GM12878 (cell line): ENCODE data around the gene EPHA10. TPM values are rescaled to one million over a fixed set of nuclear protein-coding genes. Genes with fewer than 3 reads are reported as not detected.

Source experiments
- ATAC-seq: fragments of 200-7000 bp; cut with Tn5 transposase; 3 replicates; pipeline ENCODE4 v1.9.1; 2020; ENCODE audit warnings: mild to moderate bottlenecking, moderate library complexity
- BruUV-seq: library from RNA; stranded (reverse); fragments of 400-500 nt; replicated peaks from 2 replicates; lab custom pipeline; 2021; lab: Mats Ljungman, UMichigan
- CTCF ChIA-PET: fragments of 300-600 bp; sonication (Branson Sonifier 250); formaldehyde crosslinking; extraction: SDS; loops from one replicate; lab custom pipeline; 2021; ENCODE audit warnings: inconsistent platforms; lab: Yijun Ruan, JAX
- POLR2A ChIA-PET: fragments of 350-600 bp; formaldehyde crosslinking; extraction: SDS; loops from one replicate; lab custom pipeline; 2021; ENCODE audit warnings: inconsistent platforms; lab: Charles Lee
- RAD21 ChIA-PET: fragments of 300-600 bp; sonication (Branson Sonifier 250); formaldehyde crosslinking; loops from one replicate; lab custom pipeline; 2023; ENCODE audit warnings: antibody characterized with exemption; ENCODE audit not compliant: unreplicated experiment; lab: Charles Lee
- SMC1A ChIA-PET: fragments of 300-600 bp; sonication (Branson Sonifier 250); formaldehyde crosslinking; loops from one replicate; lab custom pipeline; 2023; ENCODE audit not compliant: unreplicated experiment, uncharacterized antibody; lab: Charles Lee
- DNase-seq: peaks from one replicate; pipeline ENCODE4 v3.0.0-alpha.2; 2011; ENCODE audit warnings: low read depth, low spot score
- FAIRE-seq: peaks from 3 replicates; lab custom pipeline; 2011; peaks lifted over from hg19 to GRCh38; lab: Jason Lieb, UNC
- H2AFZ ChIP-seq: 2 replicates; pipeline ENCODE4 v1.6.0; 2011; ENCODE audit warnings: low read depth, low read length, control low read depth; ENCODE audit not compliant: control insufficient read depth
- H3K27ac ChIP-seq: 2 replicates; pipeline ENCODE4 v1.5.1; 2011; ENCODE audit warnings: control low read depth; ENCODE audit not compliant: control insufficient read depth, insufficient read depth
- H3K27me3 ChIP-seq, 2 experiments: replicated peaks in 1 of 2; 2 replicates each; pipeline versions ENCODE4 v1.6.0 to v1.6.1; 2011; ENCODE audit warnings: low read length in 1 of 2; ENCODE audit not compliant: control insufficient read depth in 2 of 2, insufficient read depth in 2 of 2
- H3K36me3 ChIP-seq, 2 experiments: 2 replicates each; pipeline ENCODE4 v1.5.1; 2011; ENCODE audit warnings: low read length in 1 of 2; ENCODE audit not compliant: control insufficient read depth in 2 of 2, insufficient read depth in 2 of 2
- H3K4me1 ChIP-seq: 2 replicates; pipeline ENCODE4 v1.6.1; 2011; ENCODE audit warnings: mild to moderate bottlenecking, low read length, moderate library complexity, mixed read lengths; ENCODE audit not compliant: control insufficient read depth, insufficient read depth
- H3K4me2 ChIP-seq: 2 replicates; pipeline ENCODE4 v1.6.0; 2011; ENCODE audit warnings: control low read depth; ENCODE audit not compliant: control insufficient read depth, insufficient read depth
- H3K4me3 ChIP-seq: fragments of 200-600 bp; sonication (generic); 2 replicates; pipeline ENCODE4 v1.5.1; 2016
- H3K79me2 ChIP-seq: 2 replicates; pipeline ENCODE4 v1.6.0; 2011; ENCODE audit warnings: low read length; ENCODE audit not compliant: control insufficient read depth, insufficient read depth
- H3K9ac ChIP-seq: 2 replicates; pipeline ENCODE4 v1.8.0; 2011; ENCODE audit warnings: low read length, control low read depth, mixed read lengths; ENCODE audit not compliant: control insufficient read depth, insufficient read depth
- H3K9me3 ChIP-seq: replicated peaks from 3 replicates; pipeline ENCODE4 v1.5.1; 2011; ENCODE audit warnings: mild to moderate bottlenecking, low read length; ENCODE audit not compliant: control insufficient read depth, insufficient read depth
- H4K20me1 ChIP-seq: 2 replicates; pipeline ENCODE4 v1.6.0; 2011; ENCODE audit not compliant: control insufficient read depth, insufficient read depth
- BMI1 ChIP-seq: fragments of 450-650 bp; IDR thresholded peaks from 2 replicates; pipeline ENCODE4 v1.6.1; 2016; ENCODE audit warnings: mild to moderate bottlenecking, moderate library complexity, borderline replicate concordance
- EP300 ChIP-seq, 2 experiments: fragments of 150-350 bp in 1 of 2; IDR thresholded peaks; 2 replicates each; pipeline ENCODE4 v1.6.1; 2011 to 2012; ENCODE audit warnings: low read depth in 2 of 2, low read length in 2 of 2, borderline replicate concordance in 1 of 2, improper control_type of control experiment in 1 of 2, inconsistent platforms in 1 of 2; ENCODE audit not compliant: control insufficient read depth in 1 of 2
- IKZF1 ChIP-seq: fragments of 450-650 bp; conservative IDR thresholded peaks from 2 replicates; pipeline ENCODE4 v1.6.1; 2017; ENCODE audit warnings: antibody characterized with exemption, mild to moderate bottlenecking
- KAT2A ChIP-seq: conservative IDR thresholded peaks from 2 replicates; pipeline ENCODE4 v1.6.1; 2011; ENCODE audit warnings: low read depth, low read length; ENCODE audit not compliant: control insufficient read depth
- MEF2A ChIP-seq: IDR thresholded peaks from 2 replicates; pipeline ENCODE4 v1.6.1; 2011; ENCODE audit warnings: low read depth, mild to moderate bottlenecking, low read length, moderate library complexity; ENCODE audit not compliant: insufficient read depth
- POU2F2 ChIP-seq: IDR thresholded peaks from 3 replicates; pipeline ENCODE4 v1.6.1; 2011; ENCODE audit warnings: low read depth, mild to moderate bottlenecking, low read length, borderline replicate concordance
- RAD21 ChIP-seq: IDR thresholded peaks from 2 replicates; pipeline ENCODE4 v1.6.1; 2011; ENCODE audit warnings: mild to moderate bottlenecking, low read depth, low read length, moderate library complexity; ENCODE audit not compliant: insufficient read depth
- RAD51 ChIP-seq: fragments of 450-650 bp; IDR thresholded peaks from 2 replicates; pipeline ENCODE4 v1.6.1; 2016; ENCODE audit warnings: moderate library complexity, mild to moderate bottlenecking, inconsistent platforms
- RB1 ChIP-seq: fragments of 450-650 bp; formaldehyde crosslinking; IDR thresholded peaks from 2 replicates; pipeline ENCODE4 v1.6.1; 2017; ENCODE audit warnings: mild to moderate bottlenecking, borderline replicate concordance
- ZNF274 ChIP-seq: IDR thresholded peaks from one replicate; pipeline ENCODE4 v1.8.0; 2011; ENCODE audit not compliant: insufficient read length, insufficient read depth
- WGBS: methylation state at CpG from one replicate; pipeline ENCODE4 v1.1.6; 2016; ENCODE audit warnings: low lambda C conversion rate; ENCODE audit not compliant: insufficient replicate concordance, insufficient coverage; ENCODE audit errors: missing lambda C conversion rate; 5-methylcytosine and 5-hydroxymethylcytosine counted together
- in situ Hi-C: fragments of 300-500 bp; cut with MboI; formaldehyde crosslinking; loops from 9 replicates; pipeline ENCODE4 v1.14.3; 2018; ENCODE audit warnings: mixed read lengths
- intact Hi-C: fragments of 100-400 bp; cut with micrococcal nuclease; formaldehyde crosslinking; loops from one replicate; pipeline ENCODE4 v1.14.2; 2022; ENCODE audit not compliant: unreplicated experiment
- polyA plus RNA-seq, 11 experiments: library from polyadenylated mRNA; depleted of rRNA in 4 of 11; unstranded in 6 of 11; stranded (reverse) in 5 of 11; fragments of >200 nt; fragmentation: Nextera tagmentation in 4 of 11; fragmentation: Illumina TruSeq in 1 of 11; extraction: Ambion mirVana in 4 of 11; extraction: Trizol in 1 of 11; gene quantifications; 1 replicate in 1 of 11; 2 replicates in 10 of 11; pipeline versions ENCODE4 v1.2.1 to v1.2.3, GENCODE V29; 2011 to 2016; ENCODE audit warnings: inconsistent platforms in 2 of 11, missing spikeins in 2 of 11, low read depth in 1 of 11
- total RNA-seq, 4 experiments: library from RNA; depleted of rRNA in 3 of 4; stranded (reverse); fragments of >200 nt in 3 of 4; fragmentation: Illumina TruSeq in 1 of 4; extraction: Trizol in 1 of 4; gene quantifications; 2 replicates each; pipeline versions ENCODE4 v1.2.1 to v1.2.3, GENCODE V29; 2013 to 2021
- TF ChIP-seq, protein P1 (sequence below): fragments of 450-650 bp; IDR thresholded peaks from 2 replicates; pipeline ENCODE4 v1.6.1; 2014; ENCODE audit warnings: mild to moderate bottlenecking

Gene EPHA10
- total and polyA plus RNA-seq, 10 of the 15 experiments (the other 5 are each of a cell fraction or from before 2014, with no cell fraction given): 0.05 to 0.06 TPM; not detected in 8

DNA sequence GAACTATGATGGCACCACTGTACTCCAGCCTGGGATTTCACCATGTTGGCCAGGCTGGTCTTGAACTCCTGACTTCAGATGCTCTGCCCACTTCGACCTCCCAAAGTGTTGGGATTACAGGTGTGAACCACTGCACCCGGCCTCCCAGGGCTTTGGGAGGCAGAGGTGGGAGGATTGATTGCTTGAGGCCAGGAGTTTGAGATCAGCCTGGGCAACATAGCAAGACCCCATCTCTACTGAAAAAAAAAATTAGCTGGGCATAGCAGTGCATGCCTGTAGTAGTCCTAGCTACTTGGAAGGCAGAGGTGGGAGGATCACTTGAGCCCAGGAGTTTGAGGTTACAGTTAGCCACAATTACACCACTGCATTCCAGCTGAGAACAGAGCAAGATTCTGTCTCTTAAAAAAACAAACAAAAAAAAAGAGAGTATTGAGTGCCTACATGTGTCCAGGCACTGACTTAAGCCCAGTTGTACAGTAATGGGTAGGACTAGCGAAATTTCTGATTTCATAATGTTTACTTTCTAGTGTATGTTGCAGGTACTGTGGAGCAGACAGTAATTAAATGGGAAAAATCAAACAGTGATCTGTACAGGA, 32.9 kb upstream of the EPHA10 start:
- ChIA-PET RAD21 (interaction anchor here (0.9 kb wide), 1 partner anchor 61 kb away, joined by 3 read pairs; the partner anchor contains the start of gene MTF1), POLR2A (interaction anchor here (0.7 kb wide), 1 partner anchor 1333 kb away, joined by 5 read pairs; no protein-coding TSS in a partner anchor), CTCF (interaction anchor here (1.3 to 1.7 kb wide), 2 partner anchors 9 to 62 kb away, joined by 4 to 6 read pairs; no protein-coding TSS in a partner anchor), SMC1A (interaction anchor here (1.1 kb wide), 1 partner anchor 11 kb away, joined by 3 read pairs; the partner anchor contains the start of gene YRDC)
- in situ Hi-C loops (no loop called here), intact Hi-C loops (loop anchor here (5.0 kb wide), 1 partner anchor 101 kb away; no protein-coding TSS in a partner anchor)
- no peak overlapping the region for H3K4me3 ChIP-seq
- H3K36me3 ChIP-seq: peaks cover 0 to 6% of the 10 kb centered on the region in 2 experiments; a peak in 3 of 4 replicates
- WGBS: 60% methylated on average over 3 of the region's 3 CpGs
- ATAC-seq (no peak), FAIRE-seq (no peak), DNase-seq (no peak)
- no TSS peak for BruUV-seq
- H3K4me2 ChIP-seq: no peak overlapping the region
- no peaks in the 10 kb centered on the region for H4K20me1 ChIP-seq
- peaks cover 17% of the 10 kb centered on the region for H3K4me1 ChIP-seq
- no peaks in the 10 kb centered on the region for H3K27me3 ChIP-seq
- no peak overlapping the region for H2AFZ ChIP-seq
- no peaks in the 10 kb centered on the region for H3K9me3 ChIP-seq
- H3K27ac ChIP-seq: no peak overlapping the region
- no peaks in the 10 kb centered on the region; the same call in 1 of the 2 replicates for H3K79me2 ChIP-seq
- H3K9ac ChIP-seq: no peak overlapping the region
- TF ChIP-seq BMI1 (no peak), KAT2A (no peak), EP300 (IDR thresholded peaks at IDR 0.05; ENCODE audit: borderline replicate concordance in 1 of 2, control insufficient read depth in 1 of 2, low read depth in 2 of 2, low read length in 2 of 2) (no peak), RB1 (no peak), RAD51 (no peak), POU2F2 (no peak), ZNF274 (no peak), RAD21 (no peak), IKZF1 (no peak), MEF2A (no peak)
- TF ChIP-seq, protein P1, sequence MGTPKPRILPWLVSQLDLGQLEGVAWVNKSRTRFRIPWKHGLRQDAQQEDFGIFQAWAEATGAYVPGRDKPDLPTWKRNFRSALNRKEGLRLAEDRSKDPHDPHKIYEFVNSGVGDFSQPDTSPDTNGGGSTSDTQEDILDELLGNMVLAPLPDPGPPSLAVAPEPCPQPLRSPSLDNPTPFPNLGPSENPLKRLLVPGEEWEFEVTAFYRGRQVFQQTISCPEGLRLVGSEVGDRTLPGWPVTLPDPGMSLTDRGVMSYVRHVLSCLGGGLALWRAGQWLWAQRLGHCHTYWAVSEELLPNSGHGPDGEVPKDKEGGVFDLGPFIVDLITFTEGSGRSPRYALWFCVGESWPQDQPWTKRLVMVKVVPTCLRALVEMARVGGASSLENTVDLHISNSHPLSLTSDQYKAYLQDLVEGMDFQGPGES: no peak
